SU-DHL-6 (cell line): ENCODE measurements around the gene FAM32A.
A peak's percentile ranks its signal among the peaks of the same experiment; 100 is the strongest.

Source experiments
- H2AFZ ChIP-seq: fragments of 200-600 bp; sonication (generic); 2 replicates; pipeline ENCODE4 v1.6.1; 2014; ENCODE audit warnings: low read depth, mild to moderate bottlenecking, moderate library complexity, mixed read lengths, antibody characterized with exemption, low read length; ENCODE audit not compliant: severe bottlenecking
- H3F3A ChIP-seq: fragments of 200-600 bp; shearing (Covaris generic); 2 replicates; pipeline ENCODE4 v1.6.0; 2016; ENCODE audit warnings: antibody characterized with exemption, mild to moderate bottlenecking; ENCODE audit not compliant: insufficient read depth
- H3K27ac ChIP-seq: fragments of 200-600 bp; sonication (generic); 2 replicates; pipeline ENCODE4 v1.5.1; 2016; ENCODE audit warnings: low read depth, mild to moderate bottlenecking, low read length, moderate library complexity, mixed read lengths
- H3K27me3 ChIP-seq: fragments of 200-600 bp; sonication (generic), shearing (Covaris generic); 2 replicates; pipeline ENCODE4 v1.6.0; 2014; ENCODE audit warnings: mild to moderate bottlenecking, low read length
- H3K36me3 ChIP-seq: fragments of 200-600 bp; sonication (generic); 2 replicates; pipeline ENCODE4 v1.6.1; 2014; ENCODE audit warnings: mild to moderate bottlenecking, low read length, mixed read lengths
- H3K4me2 ChIP-seq: fragments of 300-600, 200-600 bp; shearing (Covaris generic), sonication (generic); 2 replicates; pipeline ENCODE4 v1.6.0; 2014; ENCODE audit warnings: low read length, low read depth, mild to moderate bottlenecking; ENCODE audit not compliant: poor library complexity, severe bottlenecking
- H3K4me3 ChIP-seq: fragments of 200-600 bp; sonication (generic); 2 replicates; pipeline ENCODE4 v1.5.1; 2014; ENCODE audit warnings: antibody characterized with exemption, low read length, mild to moderate bottlenecking, mixed read lengths; ENCODE audit not compliant: insufficient read depth, poor library complexity, severe bottlenecking
- H3K79me2 ChIP-seq: fragments of 200-600 bp; sonication (generic); 2 replicates; pipeline ENCODE4 v1.6.1; 2014; ENCODE audit warnings: mild to moderate bottlenecking, low read length, moderate library complexity; ENCODE audit not compliant: insufficient read depth
- H3K9ac ChIP-seq: fragments of 200-600 bp; sonication (generic); 2 replicates; pipeline ENCODE4 v1.7.0; 2014; ENCODE audit warnings: mild to moderate bottlenecking, low read length
- H3K9me2 ChIP-seq: fragments of 200-600 bp; sonication (generic); replicated peaks from 2 replicates; pipeline ENCODE4 v1.6.1; 2014; ENCODE audit warnings: low read length; ENCODE audit not compliant: insufficient read depth
- H3K9me3 ChIP-seq: fragments of 200-600 bp; sonication (generic); 2 replicates; pipeline ENCODE4 v1.6.1; 2014; ENCODE audit warnings: low read length, mixed read lengths; ENCODE audit not compliant: insufficient read depth
- H4K20me1 ChIP-seq: fragments of 200-600 bp; sonication (generic); 2 replicates; pipeline ENCODE4 v1.6.1; 2014; ENCODE audit warnings: low read depth, mild to moderate bottlenecking, antibody characterized with exemption, low read length, moderate library complexity, mixed read lengths
- CTCF ChIP-seq: fragments of 200-600 bp; sonication (generic); IDR thresholded peaks from one replicate; pipeline ENCODE4 v1.5.1; 2017; ENCODE audit warnings: antibody characterized with exemption, mild to moderate bottlenecking, low read length, moderate library complexity; ENCODE audit not compliant: insufficient read depth, poor library complexity, severe bottlenecking
- EZH2phosphoT487 ChIP-seq: fragments of 200-600 bp; sonication (generic), shearing (Covaris generic); conservative IDR thresholded peaks from 2 replicates; pipeline ENCODE4 v1.6.1; 2018; ENCODE audit warnings: mild to moderate bottlenecking, antibody characterized with exemption, low read length, moderate library complexity, mixed read lengths

The FAM32A gene

GRCh38 chr19:16155128-16155527 lies 30.1 kb upstream of the FAM32A start:
- peak overlapping the region; percentile 79 for H3K27ac ChIP-seq
- peaks cover 31% of the 10 kb centered on the region for H3F3A ChIP-seq
- H3K79me2 ChIP-seq = no peaks in the 10 kb centered on the region

GRCh38 chr19:16156904-16157303 lies 28.3 kb upstream of the FAM32A start:
- Histone ChIP-seq H3K9me3 (no peaks in the 10 kb centered on the region), H3K79me2 (no peaks in the 10 kb centered on the region), H3K4me2 (no peak overlapping the region), H4K20me1 (no peaks in the 10 kb centered on the region), H3K27ac (no peak overlapping the region), H3K4me3 (no peak overlapping the region), H3K27me3 (no peaks in the 10 kb centered on the region), H3K9me2 (no peaks in the 10 kb centered on the region), H3F3A (peaks cover 31% of the 10 kb centered on the region), H3K9ac (no peak overlapping the region), H2AFZ (no peak overlapping the region), H3K36me3 (peaks cover 28% of the 10 kb centered on the region)
- no peak for TF ChIP-seq CTCF
- no peak for TF ChIP-seq EZH2phosphoT487

More at GRCh38 chr19:16155128-16155527, 30.1 kb upstream of the FAM32A start:
- no peaks in the 10 kb centered on the region for H3K9me2 ChIP-seq
- no peaks in the 10 kb centered on the region for H4K20me1 ChIP-seq
- no peaks in the 10 kb centered on the region for H3K9me3 ChIP-seq
- H3K4me3 ChIP-seq = no peak overlapping the region
- H3K4me2 ChIP-seq = peak overlapping the region; percentile 15
- no peak overlapping the region for H2AFZ ChIP-seq
- TF ChIP-seq EZH2phosphoT487 (no peak), CTCF (no peak)
- peaks cover 32% of the 10 kb centered on the region for H3K36me3 ChIP-seq
- H3K27me3 ChIP-seq = no peaks in the 10 kb centered on the region
- no peak overlapping the region for H3K9ac ChIP-seq

GRCh38 chr19:16157601-16158000 lies 27.6 kb upstream of the FAM32A start:
- TF ChIP-seq EZH2phosphoT487 (no peak), CTCF (no peak)
- no peak overlapping the region for H3K9ac ChIP-seq
- no peaks in the 10 kb centered on the region for H4K20me1 ChIP-seq

GRCh38 chr19:16159655-16160054 lies 25.6 kb upstream of the FAM32A start:
- H3K36me3 ChIP-seq = peaks cover 15% of the 10 kb centered on the region; the same call in 1 of the 2 replicates
- no peaks in the 10 kb centered on the region for H3K27me3 ChIP-seq
- H3K79me2 ChIP-seq = no peaks in the 10 kb centered on the region
- no peak overlapping the region for H3K4me2 ChIP-seq
- H3K9me3 ChIP-seq = no peaks in the 10 kb centered on the region
- peaks cover 31% of the 10 kb centered on the region for H3F3A ChIP-seq
- TF ChIP-seq EZH2phosphoT487 = no peak
- no peak for TF ChIP-seq CTCF
- H3K9ac ChIP-seq = no peak overlapping the region
- no peak overlapping the region for H3K4me3 ChIP-seq
- no peaks in the 10 kb centered on the region for H3K9me2 ChIP-seq
- H2AFZ ChIP-seq = no peak overlapping the region
- no peak overlapping the region for H3K27ac ChIP-seq
- no peaks in the 10 kb centered on the region for H4K20me1 ChIP-seq

More at GRCh38 chr19:16157601-16158000, 27.6 kb upstream of the FAM32A start:
- Histone ChIP-seq H3K9me2 (no peaks in the 10 kb centered on the region), H2AFZ (no peak overlapping the region), H3K79me2 (no peaks in the 10 kb centered on the region), H3F3A (peaks cover 31% of the 10 kb centered on the region), H3K9me3 (no peaks in the 10 kb centered on the region), H3K4me2 (no peak overlapping the region), H3K27ac (no peak overlapping the region), H3K36me3 (peaks cover 26% of the 10 kb centered on the region), H3K4me3 (no peak overlapping the region), H3K27me3 (no peaks in the 10 kb centered on the region)
